ENCODE results near the gene ATP2B2.

The ATP2B2 gene

GRCh38 chr3:10511809-10512494 lies 6.6 kb upstream of the ATP2B2 start:
- no peak for DNase-seq (ENCODE audit: low read depth in 1 of 2, low spot score in 1 of 2)

- DNase-seq (ENCODE audit: low read depth in 1 of 2, low spot score in 1 of 2): no peak
Observed at GRCh38 chr3:10510743-10511432, 5.5 kb upstream of the ATP2B2 start.

GRCh38 chr3:10510086-10510742 lies 4.8 kb upstream of the ATP2B2 start:
- no peak for DNase-seq (ENCODE audit: low read depth in 1 of 2, low spot score in 1 of 2)

- DNase-seq (ENCODE audit: low read depth in 1 of 2, low spot score in 1 of 2): no peak
Observed at GRCh38 chr3:10509325-10509724, 3.9 kb upstream of the ATP2B2 start.

- no peak for DNase-seq (ENCODE audit: low read depth in 1 of 2, low spot score in 1 of 2)
Observed at GRCh38 chr3:10508619-10509260, 3.4 kb upstream of the ATP2B2 start.

GRCh38 chr3:10508235-10508618 lies 2.8 kb upstream of the ATP2B2 start:
- no peak for DNase-seq (ENCODE audit: low read depth in 1 of 2, low spot score in 1 of 2)

GRCh38 chr3:10507331-10507730 lies 1.9 kb upstream of the ATP2B2 start:
- DNase-seq (ENCODE audit: low read depth in 1 of 2, low spot score in 1 of 2): no peak

GRCh38 chr3:10506696-10507095 lies 1.3 kb upstream of the ATP2B2 start:
- no peak for DNase-seq (ENCODE audit: low read depth in 1 of 2, low spot score in 1 of 2)

GRCh38 chr3:10505791-10506585 lies 602 bp upstream of the ATP2B2 start:
- DNase-seq (ENCODE audit: low read depth in 1 of 2, low spot score in 1 of 2): no peak

- DNase-seq (ENCODE audit: low read depth in 1 of 2, low spot score in 1 of 2): no peak
Observed at GRCh38 chr3:10504171-10505049, 976 bp downstream of the ATP2B2 start.

GRCh38 chr3:10503217-10503796 lies 2.1 kb downstream of the ATP2B2 start:
- no peak for DNase-seq (ENCODE audit: low read depth in 1 of 2, low spot score in 1 of 2)

- no peak for DNase-seq (ENCODE audit: low read depth in 1 of 2, low spot score in 1 of 2)
Observed at GRCh38 chr3:10502185-10502880, 3.1 kb downstream of the ATP2B2 start.

GRCh38 chr3:10501664-10502052 lies 3.7 kb downstream of the ATP2B2 start:
- no peak for DNase-seq (ENCODE audit: low read depth in 1 of 2, low spot score in 1 of 2)

- DNase-seq (ENCODE audit: low read depth in 1 of 2, low spot score in 1 of 2): no peak
Observed at GRCh38 chr3:10500717-10501663, 4.4 kb downstream of the ATP2B2 start.

- DNase-seq (ENCODE audit: low read depth in 1 of 2, low spot score in 1 of 2): no peak
Observed at GRCh38 chr3:10498271-10498670, 7.1 kb downstream of the ATP2B2 start.

GRCh38 chr3:10497439-10497838 lies 7.9 kb downstream of the ATP2B2 start:
- no peak for DNase-seq (ENCODE audit: low read depth in 1 of 2, low spot score in 1 of 2)

GRCh38 chr3:10496121-10496863 lies 9.1 kb downstream of the ATP2B2 start:
- DNase-seq (ENCODE audit: low read depth in 1 of 2, low spot score in 1 of 2): no peak

Data from activated T-helper 1 cell treated with anti-CD3 and anti-CD28 coated beads, Interleukin-2, amount 50 U/mL, for 16 hours (primary cell).